ENCODE measurements around the gene DRD3.

GRCh38 chr3:114206342-114206741, 27.5 kb upstream of the DRD3 start:
- TF ChIP-seq YY1 (IDR thresholded peaks at IDR 0.05) (no peak), REST (IDR thresholded peaks at IDR 0.05) (no peak), JUND (IDR thresholded peaks at IDR 0.05) (no peak)

Data from liver (tissue), 2 donors.